HCT116 (cell line): ENCODE data around the gene FOXO3. TPM values are rescaled to one million over a fixed set of nuclear protein-coding genes. Genes with fewer than 3 reads are reported as not detected.

Source experiments
- ATAC-seq: fragments of 200-7000 bp; cut with Tn5 transposase; 2 replicates; pipeline ENCODE4 v1.9.1; 2020; ENCODE audit warnings: mild to moderate bottlenecking, moderate library complexity
- BruUV-seq: library from RNA; stranded (reverse); fragments of 400-500 nt; replicated peaks from 2 replicates; lab custom pipeline; 2021; lab: Mats Ljungman, UMichigan
- CTCF ChIA-PET: fragments of 300-600 bp; sonication (Branson Sonifier 250); formaldehyde crosslinking; loops from one replicate; lab custom pipeline; 2021; ENCODE audit warnings: antibody characterized with exemption; lab: Charles Lee
- POLR2A ChIA-PET: fragments of 300-600, 350-600 bp; sonication (Branson Sonifier 250); formaldehyde crosslinking; loops from one replicate; lab custom pipeline; 2021; ENCODE audit warnings: antibody characterized with exemption; lab: Charles Lee
- RAD21 ChIA-PET, 2 experiments: fragments of 300-600 bp; sonication (Branson Sonifier 250); formaldehyde crosslinking; loops; one replicate each; lab custom pipeline; 2023; ENCODE audit warnings: low total read pairs in 2 of 2; ENCODE audit not compliant: uncharacterized antibody in 2 of 2, unreplicated experiment in 2 of 2, low non-redundant PET in 1 of 2; lab: Charles Lee
- DNase-seq: peaks from one replicate; pipeline ENCODE4 v3.0.0-alpha.2; 2010; ENCODE audit warnings: low read depth, low spot score
- H2AFZ ChIP-seq: fragments of 200-600 bp; shearing (Covaris generic), sonication (generic); 2 replicates; pipeline ENCODE4 v1.6.1; 2017; ENCODE audit warnings: low read depth, mixed run types, mixed read lengths, antibody characterized with exemption, low read length; ENCODE audit not compliant: poor library complexity, severe bottlenecking
- H3K27ac ChIP-seq: 2 replicates; pipeline ENCODE4 v1.5.1; 2012; ENCODE audit warnings: low read depth, low read length
- H3K27me3 ChIP-seq: fragments of 200-600 bp; sonication (generic); 2 replicates; pipeline ENCODE4 v1.6.1; 2016; ENCODE audit warnings: mixed run types, low read length, mixed read lengths; ENCODE audit not compliant: insufficient read depth
- H3K36me3 ChIP-seq, 2 experiments: fragments of 200-500 bp in 1 of 2; fragments of 200-600 bp in 1 of 2; sonication (Bioruptor generic) in 1 of 2; sonication (generic) in 1 of 2; 2 replicates each; pipeline versions ENCODE4 v1.5.1 to v1.6.1; 2014 to 2016; ENCODE audit warnings: low read length in 2 of 2, inconsistent platforms in 1 of 2, mixed read lengths in 1 of 2, mixed run types in 1 of 2; ENCODE audit not compliant: insufficient read depth in 2 of 2, control insufficient read depth in 1 of 2
- H3K4me1 ChIP-seq, 2 experiments: fragments of 200-600 bp in 1 of 2; sonication (generic) in 1 of 2; 2 replicates each; pipeline versions ENCODE4 v1.5.1 to v1.6.1; 2012 to 2017; ENCODE audit warnings: low read length in 2 of 2, inconsistent platforms in 1 of 2, mild to moderate bottlenecking in 1 of 2, mixed read lengths in 1 of 2, mixed run types in 1 of 2, moderate library complexity in 1 of 2; ENCODE audit not compliant: insufficient read depth in 2 of 2, control insufficient read depth in 1 of 2
- H3K4me2 ChIP-seq: fragments of 200-600 bp; sonication (generic); 2 replicates; pipeline ENCODE4 v1.6.1; 2017; ENCODE audit warnings: mixed run types, low read length, mixed read lengths
- H3K4me3 ChIP-seq, 2 experiments: fragments of 200-600 bp in 1 of 2; sonication (generic) in 1 of 2; replicated peaks in 1 of 2; 2 replicates each; pipeline ENCODE4 v1.5.1; 2011 to 2016; ENCODE audit warnings: low read length in 2 of 2, control low read depth in 1 of 2, low read depth in 1 of 2, mild to moderate bottlenecking in 1 of 2, mixed read lengths in 1 of 2, mixed run types in 1 of 2
- H3K79me2 ChIP-seq: fragments of 200-600 bp; sonication (generic); 2 replicates; pipeline ENCODE4 v1.6.1; 2017; ENCODE audit warnings: mild to moderate bottlenecking, mixed run types, low read length, moderate library complexity, mixed read lengths; ENCODE audit not compliant: insufficient read depth
- H3K9ac ChIP-seq: fragments of 200-600 bp; sonication (generic); 2 replicates; pipeline ENCODE4 v1.6.1; 2016; ENCODE audit warnings: low read length, mixed read lengths
- H3K9me2 ChIP-seq: fragments of 200-600 bp; sonication (generic), shearing (Covaris generic); 2 replicates; pipeline ENCODE4 v1.6.1; 2017; ENCODE audit warnings: mixed run types, mild to moderate bottlenecking, moderate library complexity; ENCODE audit not compliant: insufficient read depth
- H3K9me3 ChIP-seq, 2 experiments: fragments of 200-500 bp in 1 of 2; fragments of 200-600 bp in 1 of 2; sonication (Bioruptor generic) in 1 of 2; sonication (generic) in 1 of 2; 2 replicates each; pipeline ENCODE4 v1.6.1; 2014 to 2017; ENCODE audit warnings: low read length in 2 of 2, mixed read lengths in 2 of 2, inconsistent platforms in 1 of 2, low read depth in 1 of 2, mild to moderate bottlenecking in 1 of 2, mixed run types in 1 of 2, moderate library complexity in 1 of 2; ENCODE audit not compliant: control insufficient read depth in 1 of 2, insufficient read depth in 1 of 2
- H4K20me1 ChIP-seq: fragments of 200-600 bp; sonication (generic), shearing (Covaris generic); 2 replicates; pipeline ENCODE4 v1.6.1; 2017; ENCODE audit warnings: mixed run types, mild to moderate bottlenecking, moderate library complexity; ENCODE audit not compliant: insufficient read depth
- ATF3 ChIP-seq: IDR thresholded peaks from 2 replicates; pipeline ENCODE4 v1.6.1; 2012
- CBX3 ChIP-seq: IDR thresholded peaks from 2 replicates; pipeline ENCODE4 v1.6.1; 2012; ENCODE audit warnings: low read depth
- CEBPB ChIP-seq: IDR thresholded peaks from 2 replicates; pipeline ENCODE4 v1.6.1; 2012; ENCODE audit warnings: low read depth
- CTCF ChIP-seq, 3 experiments: fragments of 200-600 bp in 1 of 3; sonication (generic) in 1 of 3; IDR thresholded peaks in 2 of 3; conservative IDR thresholded peaks in 1 of 3; 2 replicates each; pipeline ENCODE4 v1.5.1; 2012 to 2017; ENCODE audit warnings: low read depth in 2 of 3, low read length in 2 of 3, antibody characterized with exemption in 1 of 3, borderline replicate concordance in 1 of 3, control low read depth in 1 of 3, mild to moderate bottlenecking in 1 of 3, mixed read lengths in 1 of 3, mixed run types in 1 of 3, moderate library complexity in 1 of 3; ENCODE audit not compliant: insufficient read depth in 1 of 3
- EGR1 ChIP-seq: IDR thresholded peaks from 2 replicates; pipeline ENCODE4 v1.6.1; 2012; ENCODE audit warnings: low read depth
- ELF1 ChIP-seq: IDR thresholded peaks from 2 replicates; pipeline ENCODE4 v1.6.1; 2012; ENCODE audit warnings: low read depth, borderline replicate concordance
- EZH2 ChIP-seq: fragments of 200-600 bp; sonication (generic); IDR thresholded peaks from 2 replicates; pipeline ENCODE4 v1.6.1; 2017; ENCODE audit warnings: antibody characterized with exemption, mixed run types
- EZH2phosphoT487 ChIP-seq: fragments of 200-600 bp; IDR thresholded peaks from 2 replicates; pipeline ENCODE4 v1.6.1; 2018; ENCODE audit warnings: antibody characterized with exemption, borderline replicate concordance
- FOSL1 ChIP-seq: IDR thresholded peaks from 2 replicates; pipeline ENCODE4 v1.6.1; 2012; ENCODE audit warnings: low read depth
- JUND ChIP-seq: IDR thresholded peaks from 2 replicates; pipeline ENCODE4 v1.6.1; 2012
- POLR2A ChIP-seq: IDR thresholded peaks from 2 replicates; pipeline ENCODE4 v1.7.0; 2011; ENCODE audit warnings: borderline replicate concordance; ENCODE audit not compliant: insufficient read depth, insufficient read length; ENCODE audit errors: extremely low read depth
- POLR2AphosphoS5 ChIP-seq: IDR thresholded peaks from 2 replicates; pipeline ENCODE4 v1.6.1; 2011; ENCODE audit warnings: mild to moderate bottlenecking, low read depth, low read length, moderate library complexity
- RAD21 ChIP-seq: IDR thresholded peaks from 2 replicates; pipeline ENCODE4 v1.6.1; 2012; ENCODE audit warnings: low read depth, mild to moderate bottlenecking
- SP1 ChIP-seq: IDR thresholded peaks from 2 replicates; pipeline ENCODE4 v1.6.1; 2012; ENCODE audit warnings: low read depth
- SRF ChIP-seq: IDR thresholded peaks from 2 replicates; pipeline ENCODE4 v1.6.1; 2012; ENCODE audit warnings: low read depth
- TCF7L2 ChIP-seq: IDR thresholded peaks from 2 replicates; pipeline ENCODE4 v1.7.0; 2011; ENCODE audit warnings: borderline replicate concordance, inconsistent platforms; ENCODE audit not compliant: insufficient read depth, insufficient read length; ENCODE audit errors: extremely low read depth
- YY1 ChIP-seq: IDR thresholded peaks from 2 replicates; pipeline ENCODE4 v1.6.1; 2011; ENCODE audit warnings: low read length, low read depth, moderate library complexity, mild to moderate bottlenecking; ENCODE audit not compliant: insufficient replicate concordance; ENCODE audit errors: extremely low read depth
- ZFX ChIP-seq: fragments of 450-650 bp; IDR thresholded peaks from 2 replicates; pipeline ENCODE4 v1.6.1; 2017
- intact Hi-C: fragments of 100-400 bp; cut with micrococcal nuclease; formaldehyde crosslinking; loops from 2 replicates; pipeline ENCODE4 v1.10.0; 2022
- total RNA-seq: library from RNA; stranded (reverse); gene quantifications from one replicate; pipeline ENCODE4 v1.2.1, GENCODE V29; 2021; ENCODE audit not compliant: unreplicated experiment
- TF ChIP-seq, protein P1 (sequence below): IDR thresholded peaks from 2 replicates; pipeline ENCODE4 v1.6.1; 2012

Gene FOXO3
- total RNA-seq, 1 experiment from 2014 or later = 40.0 TPM

DNA sequence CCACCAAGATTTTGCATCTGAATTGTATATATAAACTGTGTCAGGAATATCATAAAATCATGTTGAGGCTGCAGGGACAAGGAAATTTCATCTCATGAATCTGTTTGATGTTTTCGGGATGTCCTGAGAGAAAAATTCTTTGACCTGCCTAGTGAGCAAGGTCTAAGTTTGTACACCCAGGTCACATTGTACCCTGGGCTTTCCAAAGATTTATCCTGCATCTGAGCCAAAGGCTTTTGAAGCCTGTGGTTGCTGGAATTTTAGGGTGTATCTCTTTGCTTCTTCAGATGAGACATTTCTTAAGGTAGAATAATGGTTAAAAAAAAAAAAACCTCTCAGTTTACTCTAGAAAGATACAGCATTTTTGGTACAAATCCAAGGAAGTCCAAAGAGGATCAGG lies 63.3 kb downstream of the FOXO3 start:
- RAD21 ChIA-PET = no interaction called here
- intact Hi-C loops = no loop called here
- Histone ChIP-seq H3K9ac (no peak overlapping the region), H3K4me2 (no peak overlapping the region), H3K27ac (no peak overlapping the region)
- TF ChIP-seq CEBPB = no peak
- no peak for TF ChIP-seq POLR2AphosphoS5
- TF ChIP-seq ATF3 = no peak
- no peak for TF ChIP-seq EZH2
- TF ChIP-seq TCF7L2 = no peak
- no peak for TF ChIP-seq JUND
- no peak for TF ChIP-seq FOSL1
- no peak for TF ChIP-seq POLR2A
- TF ChIP-seq SP1 = no peak
- TF ChIP-seq, all 23 proteins: peak for 0
- H3K4me1 ChIP-seq = peaks cover 0 to 30% of the 10 kb centered on the region in 2 experiments; a peak in 2 of 4 replicates
- CTCF ChIA-PET = no interaction called here
- H3K4me3 ChIP-seq = no peak overlapping the region
- H3K79me2 ChIP-seq = peaks cover 92% of the 10 kb centered on the region
- H3K9me2 ChIP-seq = no peaks in the 10 kb centered on the region
- H3K36me3 ChIP-seq = no peaks in the 10 kb centered on the region
- no peak for DNase-seq
- peaks cover 21% of the 10 kb centered on the region for H4K20me1 ChIP-seq
- H3K9me3 ChIP-seq = no peaks in the 10 kb centered on the region
- ATAC-seq = no peak
- H2AFZ ChIP-seq = no peak overlapping the region
- POLR2A ChIA-PET = no interaction called here
- no TSS peak for BruUV-seq
- H3K27me3 ChIP-seq = no peaks in the 10 kb centered on the region

DNA sequence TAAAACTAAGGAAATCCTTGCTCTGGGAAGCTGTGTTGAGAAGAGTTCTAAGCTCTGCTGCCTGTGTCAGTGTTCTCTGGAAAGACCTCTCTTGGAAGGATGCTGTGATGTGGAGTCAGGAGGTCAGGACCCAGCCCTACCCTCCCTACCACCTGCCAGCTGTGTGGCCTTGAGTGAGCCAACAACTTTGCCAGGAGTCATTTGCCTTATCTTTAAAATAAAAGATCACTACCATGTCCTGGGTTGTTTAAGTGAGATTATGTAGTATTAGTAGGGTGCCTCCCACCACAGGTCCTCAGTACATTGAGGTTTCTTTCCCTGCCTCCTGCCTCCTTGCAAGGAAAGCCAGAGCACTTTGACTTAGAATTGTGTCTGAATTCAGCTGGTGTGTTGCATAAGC lies 64.9 kb downstream of the FOXO3 start:
- intact Hi-C loops = no loop called here

More for the DNA sequence above, 64.9 kb downstream of the FOXO3 start:
- RAD21 ChIA-PET = no interaction called here
- Histone ChIP-seq H3K27me3 (no peaks in the 10 kb centered on the region), H4K20me1 (peaks cover 17% of the 10 kb centered on the region), H3K4me1 (peaks cover 0 to 27% of the 10 kb centered on the region in 2 experiments; a peak in 2 of 4 replicates), H3K4me3 (no peak overlapping the region), H3K4me2 (no peak overlapping the region), H2AFZ (no peak overlapping the region), H3K9me2 (no peaks in the 10 kb centered on the region), H3K9me3 (no peaks in the 10 kb centered on the region), H3K79me2 (peaks cover 90% of the 10 kb centered on the region), H3K27ac (no peak overlapping the region), H3K9ac (no peak overlapping the region), H3K36me3 (no peaks in the 10 kb centered on the region)
- no peak for ATAC-seq
- no TSS peak for BruUV-seq
- CTCF ChIA-PET = no interaction called here
- TF ChIP-seq CBX3 = no peak
- no peak for TF ChIP-seq ZFX
- no peak for TF ChIP-seq RAD21
- no peak for TF ChIP-seq EGR1
- TF ChIP-seq TCF7L2 = no peak
- TF ChIP-seq EZH2phosphoT487 = no peak
- no peak for TF ChIP-seq ATF3
- TF ChIP-seq POLR2A = no peak
- TF ChIP-seq POLR2AphosphoS5 = no peak
- TF ChIP-seq SP1 = no peak
- no peak for TF ChIP-seq JUND
- TF ChIP-seq ELF1 = no peak
- TF ChIP-seq CEBPB = no peak
- TF ChIP-seq SRF = no peak
- no peak for TF ChIP-seq EZH2
- no peak for TF ChIP-seq CTCF (IDR thresholded peaks at IDR 0.05 in 2 of 3, conservative IDR thresholded peaks at IDR 0.05 in 1 of 3; ENCODE audit: borderline replicate concordance in 1 of 3, insufficient read depth in 1 of 3, low read depth in 2 of 3, low read length in 2 of 3)
- TF ChIP-seq YY1 = no peak
- TF ChIP-seq, protein P1, sequence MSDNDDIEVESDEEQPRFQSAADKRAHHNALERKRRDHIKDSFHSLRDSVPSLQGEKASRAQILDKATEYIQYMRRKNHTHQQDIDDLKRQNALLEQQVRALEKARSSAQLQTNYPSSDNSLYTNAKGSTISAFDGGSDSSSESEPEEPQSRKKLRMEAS = no peak
- POLR2A ChIA-PET = no interaction called here
- no peak for DNase-seq
